Mesothelial cell of epicardium (in vitro differentiated cells): ENCODE data around the gene ABCC6. TPM values are rescaled to one million over a fixed set of nuclear protein-coding genes. Genes with fewer than 3 reads are reported as not detected.
"Not testable (repeated sequence)": the region's sequence is repeated elsewhere in the genome, so short reads cannot be mapped to it uniquely, and the experiment has no call there.

Experiments
- DNase-seq, 2 experiments: peaks; one replicate each; pipeline ENCODE4 v3.0.0; 2021; ENCODE audit warnings: low spot score in 2 of 2; ENCODE audit not compliant: unreplicated experiment in 2 of 2
- H3K27ac Mint-ChIP-seq: 2 replicates; pipeline ENCODE4 v1.8.0; 2021; ENCODE audit warnings: mixed read lengths
- H3K27me3 Mint-ChIP-seq: 2 replicates; pipeline ENCODE4 v1.8.0; 2021; ENCODE audit warnings: low read depth, mixed read lengths
- H3K36me3 Mint-ChIP-seq: 2 replicates; pipeline ENCODE4 v1.8.0; 2021; ENCODE audit warnings: mixed read lengths
- H3K4me1 Mint-ChIP-seq: 2 replicates; pipeline ENCODE4 v1.8.0; 2021; ENCODE audit warnings: mixed read lengths
- H3K4me3 Mint-ChIP-seq: 2 replicates; pipeline ENCODE4 v1.8.0; 2021; ENCODE audit warnings: mild to moderate bottlenecking, moderate library complexity, mixed read lengths
- H3K9me3 Mint-ChIP-seq: 2 replicates; pipeline ENCODE4 v1.8.0; 2021; ENCODE audit warnings: mixed read lengths
- total RNA-seq: library from RNA; stranded (reverse); gene quantifications from 3 replicates; pipeline ENCODE4 v1.2.1, GENCODE V29; 2021
- TF ChIP-seq, protein P1 (sequence below): fragments of 200-600 bp; sonication (generic); IDR thresholded peaks from one replicate; pipeline ENCODE4 v1.5.0; 2021; ENCODE audit warnings: antibody characterized with exemption; ENCODE audit not compliant: unreplicated experiment

ABCC6 gene
- total RNA-seq, 1 donor from 2014 or later: 3.2 TPM

GRCh38 chr16:16197331-16197730, 26.0 kb downstream of the ABCC6 start:
- Mint-ChIP-seq H3K27ac (no peak overlapping the region), H3K36me3 (no peaks in the 10 kb centered on the region), H3K4me3 (no peak overlapping the region), H3K9me3 (no peaks in the 10 kb centered on the region), H3K4me1 (peaks cover 2% of the 10 kb centered on the region), H3K27me3 (no peaks in the 10 kb centered on the region)
- TF ChIP-seq, protein P1, sequence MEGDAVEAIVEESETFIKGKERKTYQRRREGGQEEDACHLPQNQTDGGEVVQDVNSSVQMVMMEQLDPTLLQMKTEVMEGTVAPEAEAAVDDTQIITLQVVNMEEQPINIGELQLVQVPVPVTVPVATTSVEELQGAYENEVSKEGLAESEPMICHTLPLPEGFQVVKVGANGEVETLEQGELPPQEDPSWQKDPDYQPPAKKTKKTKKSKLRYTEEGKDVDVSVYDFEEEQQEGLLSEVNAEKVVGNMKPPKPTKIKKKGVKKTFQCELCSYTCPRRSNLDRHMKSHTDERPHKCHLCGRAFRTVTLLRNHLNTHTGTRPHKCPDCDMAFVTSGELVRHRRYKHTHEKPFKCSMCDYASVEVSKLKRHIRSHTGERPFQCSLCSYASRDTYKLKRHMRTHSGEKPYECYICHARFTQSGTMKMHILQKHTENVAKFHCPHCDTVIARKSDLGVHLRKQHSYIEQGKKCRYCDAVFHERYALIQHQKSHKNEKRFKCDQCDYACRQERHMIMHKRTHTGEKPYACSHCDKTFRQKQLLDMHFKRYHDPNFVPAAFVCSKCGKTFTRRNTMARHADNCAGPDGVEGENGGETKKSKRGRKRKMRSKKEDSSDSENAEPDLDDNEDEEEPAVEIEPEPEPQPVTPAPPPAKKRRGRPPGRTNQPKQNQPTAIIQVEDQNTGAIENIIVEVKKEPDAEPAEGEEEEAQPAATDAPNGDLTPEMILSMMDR: no peak
- DNase-seq: no peak

- Mint-ChIP-seq H3K4me3 (no peak overlapping the region), H3K27me3 (peaks cover 2% of the 10 kb centered on the region), H3K9me3 (no peaks in the 10 kb centered on the region), H3K27ac (no peak overlapping the region), H3K36me3 (no peaks in the 10 kb centered on the region), H3K4me1 (peaks cover 2% of the 10 kb centered on the region)
- no peak for DNase-seq
- TF ChIP-seq, protein P1: no peak
Measured at GRCh38 chr16:16196099-16196498, 27.2 kb downstream of the ABCC6 start.

- Mint-ChIP-seq H3K27ac (no peak overlapping the region), H3K9me3 (no peaks in the 10 kb centered on the region), H3K4me1 (peaks cover 2% of the 10 kb centered on the region)
Measured at GRCh38 chr16:16191493-16192167, 31.7 kb downstream of the ABCC6 start.

DNA sequence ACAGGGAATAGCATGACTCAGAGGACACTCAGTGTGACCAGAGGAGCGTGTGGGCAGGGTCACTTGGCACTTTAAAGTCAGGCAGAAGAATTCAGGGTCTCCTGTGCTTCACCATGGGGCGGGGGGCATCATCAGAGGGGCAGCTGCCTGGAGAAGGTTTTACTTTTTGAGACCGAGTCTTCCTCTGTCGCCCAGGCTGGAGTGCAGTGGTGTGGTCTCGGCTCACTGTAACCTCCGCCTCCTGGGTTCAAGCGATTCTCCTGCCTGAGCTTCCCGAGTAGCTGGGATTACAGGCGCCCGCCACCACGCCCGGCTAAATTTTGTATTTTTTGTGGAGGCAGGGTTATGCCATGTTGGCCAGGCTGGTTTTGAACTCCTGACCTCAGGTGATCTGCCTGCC, 32.3 kb downstream of the ABCC6 start:
- H3K36me3 Mint-ChIP-seq, H3K27ac Mint-ChIP-seq, H3K27me3 Mint-ChIP-seq, H3K4me1 Mint-ChIP-seq, H3K9me3 Mint-ChIP-seq, H3K4me3 Mint-ChIP-seq, DNase-seq: not testable (repeated sequence)

More at GRCh38 chr16:16191493-16192167, 31.7 kb downstream of the ABCC6 start:
- DNase-seq: no peak
- TF ChIP-seq, protein P1: no peak
- no peaks in the 10 kb centered on the region for H3K36me3 Mint-ChIP-seq
- no peak overlapping the region for H3K4me3 Mint-ChIP-seq
- H3K27me3 Mint-ChIP-seq: peaks cover 2% of the 10 kb centered on the region

DNA sequence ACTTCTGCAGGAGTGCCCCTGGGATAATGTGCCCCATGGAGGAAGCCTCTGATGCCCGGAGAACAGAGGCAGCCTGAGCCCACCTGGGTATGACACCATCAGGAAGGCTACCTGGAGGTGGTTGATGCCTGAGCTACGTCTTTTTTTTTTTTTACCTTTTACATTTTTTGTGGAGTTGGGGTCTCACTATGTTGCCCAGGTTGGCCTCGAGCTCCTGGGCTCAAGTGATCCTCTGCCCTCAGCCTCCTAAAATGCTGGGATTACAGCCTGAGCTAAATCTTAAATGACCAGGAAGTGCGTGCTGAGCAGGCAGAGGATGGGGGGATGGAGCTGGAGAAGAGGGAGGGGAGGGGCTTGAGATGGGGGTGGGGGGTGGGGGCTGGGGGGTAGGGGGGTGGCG, 32.7 kb downstream of the ABCC6 start:
- TF ChIP-seq, protein P1: no peak
- Mint-ChIP-seq H3K27ac (no peak overlapping the region), H3K9me3 (no peaks in the 10 kb centered on the region), H3K36me3 (no peaks in the 10 kb centered on the region), H3K4me3 (no peak overlapping the region), H3K27me3 (peaks cover 2% of the 10 kb centered on the region), H3K4me1 (peaks cover 2% of the 10 kb centered on the region)
- no peak for DNase-seq

GRCh38 chr16:16189842-16190241, 33.5 kb downstream of the ABCC6 start:
- Mint-ChIP-seq H3K9me3 (no peaks in the 10 kb centered on the region), H3K4me3 (no peak overlapping the region), H3K4me1 (no peaks in the 10 kb centered on the region), H3K27me3 (peaks cover 2% of the 10 kb centered on the region), H3K27ac (no peak overlapping the region), H3K36me3 (no peaks in the 10 kb centered on the region)
- TF ChIP-seq, protein P1: no peak
- no peak for DNase-seq
